Cardiac muscle cell (in vitro differentiated cells and primary cell): ENCODE results near the gene PPP1R3G. TPM values are rescaled to one million over a fixed set of nuclear protein-coding genes. Genes with fewer than 3 reads are reported as not detected.
"Not testable (repeated sequence)": the region's sequence is repeated elsewhere in the genome, so short reads cannot be mapped to it uniquely, and the experiment has no call there.

ENCODE experiments used
- DNase-seq, 2 donors: peaks; one replicate each; pipeline versions ENCODE4 v3.0.0 to v3.0.0-alpha.2; 2010 to 2017; ENCODE audit warnings: low read depth in 1 of 2, low spot score in 1 of 2
- H3K27ac ChIP-seq: fragments of 200-600 bp; sonication (generic); 2 replicates; pipeline ENCODE4 v1.5.1; 2016
- H3K27me3 ChIP-seq: fragments of 200-600 bp; sonication (generic); 2 replicates; pipeline ENCODE4 v1.6.0; 2016; ENCODE audit warnings: control low read depth
- H3K36me3 ChIP-seq: fragments of 200-600 bp; sonication (generic); 2 replicates; pipeline ENCODE4 v1.5.1; 2016; ENCODE audit warnings: control low read depth
- H3K4me1 ChIP-seq: fragments of 200-600 bp; sonication (generic); 2 replicates; pipeline ENCODE4 v1.8.1; 2017; ENCODE audit warnings: low read depth, mild to moderate bottlenecking, mixed run types
- H3K4me3 ChIP-seq: fragments of 200-600 bp; sonication (generic); 2 replicates; pipeline ENCODE4 v1.5.1; 2016; ENCODE audit warnings: mild to moderate bottlenecking
- H3K9me3 ChIP-seq: fragments of 200-600 bp; sonication (generic); 2 replicates; pipeline ENCODE4 v1.5.1; 2017; ENCODE audit warnings: low read depth, mild to moderate bottlenecking, control low read depth
- polyA plus RNA-seq: library from polyadenylated mRNA; unstranded; fragments of >200 nt; fragmentation: Nextera tagmentation; extraction: Ambion mirVana; gene quantifications from 2 replicates; pipeline ENCODE4 v1.2.1, GENCODE V29; 2016
- total RNA-seq: library from RNA; depleted of rRNA; stranded (reverse); fragments of >200 nt; gene quantifications from 2 replicates; pipeline ENCODE4 v1.2.3, GENCODE V29; 2016
- TF ChIP-seq, protein P1 (sequence below): IDR thresholded peaks from 2 replicates; pipeline ENCODE4 v1.5.1; 2012; ENCODE audit warnings: low read depth, mild to moderate bottlenecking, low read length

Gene PPP1R3G
- total and polyA plus RNA-seq, 2 experiments from 2014 or later = 2.6 to 7.6 TPM

DNA sequence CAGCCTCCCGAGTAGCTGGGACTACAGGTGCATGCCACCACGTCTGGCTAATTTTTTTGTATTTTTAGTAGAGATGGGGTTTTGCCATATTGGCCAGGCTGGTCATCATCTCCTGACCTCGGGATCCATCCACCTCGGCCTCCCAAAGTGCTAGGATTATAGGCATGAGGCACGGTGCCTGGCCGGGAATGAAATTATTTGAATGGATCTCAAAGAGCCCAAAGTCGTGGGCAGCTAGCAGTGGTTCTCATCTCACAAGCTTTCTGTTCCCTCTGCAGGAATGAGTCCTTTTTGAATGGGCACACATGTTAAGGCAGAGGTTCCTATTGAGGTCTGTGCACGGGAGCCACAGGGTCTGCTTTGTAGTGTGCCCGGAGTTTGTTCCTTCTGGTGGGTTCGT is 34.9 kb downstream of the PPP1R3G start:
- Histone ChIP-seq H3K27me3 (no peaks in the 10 kb centered on the region), H3K27ac (no peak overlapping the region), H3K36me3 (no peaks in the 10 kb centered on the region), H3K9me3 (no peaks in the 10 kb centered on the region), H3K4me1 (no peaks in the 10 kb centered on the region), H3K4me3 (no peak overlapping the region)
- TF ChIP-seq, protein P1, sequence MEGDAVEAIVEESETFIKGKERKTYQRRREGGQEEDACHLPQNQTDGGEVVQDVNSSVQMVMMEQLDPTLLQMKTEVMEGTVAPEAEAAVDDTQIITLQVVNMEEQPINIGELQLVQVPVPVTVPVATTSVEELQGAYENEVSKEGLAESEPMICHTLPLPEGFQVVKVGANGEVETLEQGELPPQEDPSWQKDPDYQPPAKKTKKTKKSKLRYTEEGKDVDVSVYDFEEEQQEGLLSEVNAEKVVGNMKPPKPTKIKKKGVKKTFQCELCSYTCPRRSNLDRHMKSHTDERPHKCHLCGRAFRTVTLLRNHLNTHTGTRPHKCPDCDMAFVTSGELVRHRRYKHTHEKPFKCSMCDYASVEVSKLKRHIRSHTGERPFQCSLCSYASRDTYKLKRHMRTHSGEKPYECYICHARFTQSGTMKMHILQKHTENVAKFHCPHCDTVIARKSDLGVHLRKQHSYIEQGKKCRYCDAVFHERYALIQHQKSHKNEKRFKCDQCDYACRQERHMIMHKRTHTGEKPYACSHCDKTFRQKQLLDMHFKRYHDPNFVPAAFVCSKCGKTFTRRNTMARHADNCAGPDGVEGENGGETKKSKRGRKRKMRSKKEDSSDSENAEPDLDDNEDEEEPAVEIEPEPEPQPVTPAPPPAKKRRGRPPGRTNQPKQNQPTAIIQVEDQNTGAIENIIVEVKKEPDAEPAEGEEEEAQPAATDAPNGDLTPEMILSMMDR = no peak
- no peak for DNase-seq

DNA sequence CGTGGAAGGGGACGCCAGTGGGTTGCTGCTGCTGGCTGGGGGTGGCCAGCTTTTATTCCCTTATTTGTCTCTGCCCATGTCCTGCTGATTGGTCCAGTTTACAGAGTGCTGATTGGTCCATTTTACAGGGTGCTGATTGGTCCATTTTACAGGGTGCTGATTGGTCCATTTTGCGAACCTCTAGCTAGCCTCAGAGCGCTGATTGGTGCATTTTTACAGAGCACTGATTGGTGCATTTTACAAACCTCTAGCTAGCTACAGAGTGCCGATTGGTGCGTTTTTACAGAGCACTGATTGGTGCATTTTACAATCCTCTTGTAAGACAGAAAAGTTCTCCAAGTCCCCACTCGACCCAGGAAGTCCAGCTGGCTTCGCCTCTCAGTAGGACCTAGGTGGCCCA is 35.4 kb downstream of the PPP1R3G start:
- H3K4me3 ChIP-seq, H3K27me3 ChIP-seq, H3K4me1 ChIP-seq, DNase-seq, H3K36me3 ChIP-seq, H3K27ac ChIP-seq, H3K9me3 ChIP-seq: not testable (repeated sequence)

DNA sequence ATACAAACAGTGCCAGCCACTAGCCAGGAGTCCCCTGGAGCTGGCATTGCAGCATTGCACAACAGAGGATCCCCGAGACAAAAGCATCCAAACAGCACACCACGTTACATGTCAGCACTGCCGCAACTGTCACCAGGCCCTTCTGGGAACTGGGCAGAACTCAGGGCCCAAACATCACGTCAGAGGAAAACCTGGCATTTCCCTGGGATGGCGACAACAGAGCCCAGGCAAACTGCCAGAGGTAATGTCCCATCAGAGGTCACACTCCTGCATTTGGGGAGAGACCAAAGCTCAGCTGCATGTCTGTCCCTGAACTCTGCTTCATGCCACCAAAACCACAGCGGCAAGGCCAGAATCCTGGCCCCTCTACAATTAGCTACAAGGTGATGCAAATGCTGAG is 36.3 kb downstream of the PPP1R3G start:
- Histone ChIP-seq H3K36me3 (no peaks in the 10 kb centered on the region), H3K4me3 (no peak overlapping the region)
- TF ChIP-seq, protein P1 = no peak

DNA sequence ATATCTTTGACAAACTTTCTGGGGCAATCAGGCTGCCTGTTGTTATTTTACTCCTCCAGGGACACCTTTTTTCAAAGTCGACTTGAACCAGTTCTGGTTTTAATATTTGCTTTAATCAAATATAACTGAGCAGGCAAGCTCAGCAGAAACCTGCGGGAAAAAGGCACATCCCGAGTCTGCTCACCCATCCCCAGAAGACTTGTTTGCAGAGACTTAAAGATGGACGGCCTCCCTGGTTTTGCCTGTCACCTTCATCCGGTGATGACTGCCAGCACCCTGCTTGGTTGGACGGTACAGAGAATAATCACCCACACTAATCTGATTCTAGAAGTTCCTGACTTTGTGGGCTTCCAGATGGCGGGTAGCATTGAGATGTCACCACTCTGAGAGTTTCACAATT is 36.8 kb downstream of the PPP1R3G start:
- no peak overlapping the region for H3K4me3 ChIP-seq
- TF ChIP-seq, protein P1 = no peak
- H3K27ac ChIP-seq = no peak overlapping the region
- DNase-seq = peak in 1 of 2 donors; percentile 24
- H3K36me3 ChIP-seq = no peaks in the 10 kb centered on the region
- peaks cover 8% of the 10 kb centered on the region for H3K4me1 ChIP-seq
- no peaks in the 10 kb centered on the region for H3K27me3 ChIP-seq
- no peaks in the 10 kb centered on the region for H3K9me3 ChIP-seq

More for the DNA sequence above, 36.3 kb downstream of the PPP1R3G start:
- no peak for DNase-seq
- peaks cover 8% of the 10 kb centered on the region for H3K4me1 ChIP-seq
- no peak overlapping the region for H3K27ac ChIP-seq
- no peaks in the 10 kb centered on the region for H3K27me3 ChIP-seq
- H3K9me3 ChIP-seq = no peaks in the 10 kb centered on the region

DNA sequence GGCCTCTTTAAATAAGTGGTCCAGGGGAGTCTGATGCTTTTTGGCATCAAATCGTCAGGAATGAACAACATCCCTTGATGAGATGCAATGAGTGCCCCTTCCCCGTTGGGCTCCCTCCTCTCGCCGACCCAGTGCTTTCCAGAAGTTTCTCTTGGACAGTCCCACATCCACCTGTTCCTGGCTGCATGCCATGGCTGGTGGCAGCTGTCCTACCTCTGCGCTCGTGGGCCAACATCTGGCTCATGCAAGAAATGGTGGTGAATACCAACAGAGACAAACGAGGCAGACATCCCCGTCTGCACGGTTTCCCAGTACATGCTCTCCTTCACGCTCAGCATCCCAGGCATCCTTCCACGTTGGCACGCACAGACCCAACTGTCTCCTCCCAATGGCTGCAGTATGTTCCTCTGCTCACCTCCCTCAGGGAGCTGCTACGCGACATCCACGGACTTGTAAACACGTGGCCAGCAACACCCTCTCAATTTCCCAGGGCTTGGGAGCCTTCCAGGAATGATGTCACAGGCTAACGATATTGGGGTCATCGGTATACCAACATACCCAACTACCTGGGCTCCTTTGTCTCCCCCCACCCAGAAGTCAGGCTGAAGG is 37.5 kb downstream of the PPP1R3G start:
- Histone ChIP-seq H3K27me3 (no peaks in the 10 kb centered on the region), H3K4me3 (no peak overlapping the region), H3K4me1 (peaks cover 8% of the 10 kb centered on the region), H3K36me3 (no peaks in the 10 kb centered on the region), H3K9me3 (no peaks in the 10 kb centered on the region), H3K27ac (no peak overlapping the region)
- DNase-seq = no peak
- TF ChIP-seq, protein P1 = no peak

DNA sequence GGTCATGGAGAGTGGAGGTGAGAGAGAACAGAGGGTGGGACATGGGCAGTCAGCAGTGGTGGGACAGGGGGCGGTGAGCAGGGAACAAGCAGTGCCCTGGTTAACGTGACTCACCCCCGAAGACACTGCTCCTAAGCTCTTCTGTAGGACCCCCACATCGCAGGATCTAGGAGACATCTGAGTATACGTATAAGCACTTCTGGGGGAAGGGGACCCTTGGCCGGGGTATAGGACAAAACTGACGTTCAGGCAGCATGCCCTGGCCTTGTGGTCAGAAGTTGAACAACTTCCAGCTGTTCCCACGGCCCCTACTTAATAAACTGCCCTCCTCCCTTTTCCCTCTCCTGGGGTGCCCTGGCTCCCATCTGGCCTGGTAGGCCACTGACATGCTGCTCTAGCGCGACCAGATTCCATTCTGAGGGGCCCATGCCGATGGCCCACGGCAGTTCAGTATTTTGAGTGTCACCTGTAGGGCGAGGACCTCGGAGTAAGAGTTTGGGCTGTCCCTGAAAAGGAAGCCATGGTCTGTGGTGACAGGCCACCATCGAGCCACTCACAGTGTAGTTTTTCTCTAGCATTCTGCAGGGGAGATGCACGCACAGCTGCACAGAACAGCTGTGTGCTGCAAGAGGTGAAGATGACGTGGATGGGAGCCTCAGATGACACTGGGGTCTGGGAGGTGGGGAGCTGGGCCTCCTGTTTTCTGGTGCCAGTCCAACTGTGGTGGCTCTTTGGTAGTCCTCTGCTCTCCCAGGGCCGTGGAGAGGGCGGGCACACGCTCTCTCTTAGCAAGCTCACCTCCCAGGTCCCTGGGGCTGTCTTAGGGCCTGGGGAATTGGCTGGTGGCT is 38.4 kb downstream of the PPP1R3G start:
- H3K27ac ChIP-seq = no peak overlapping the region
- H3K4me1 ChIP-seq = peaks cover 8% of the 10 kb centered on the region
- no peaks in the 10 kb centered on the region for H3K36me3 ChIP-seq
- H3K4me3 ChIP-seq = no peak overlapping the region
- no peaks in the 10 kb centered on the region for H3K27me3 ChIP-seq
- TF ChIP-seq, protein P1 = no peak
- DNase-seq = no peak
- no peaks in the 10 kb centered on the region for H3K9me3 ChIP-seq
